ENCODE measurements around the gene FOS.

The FOS gene

DNA sequence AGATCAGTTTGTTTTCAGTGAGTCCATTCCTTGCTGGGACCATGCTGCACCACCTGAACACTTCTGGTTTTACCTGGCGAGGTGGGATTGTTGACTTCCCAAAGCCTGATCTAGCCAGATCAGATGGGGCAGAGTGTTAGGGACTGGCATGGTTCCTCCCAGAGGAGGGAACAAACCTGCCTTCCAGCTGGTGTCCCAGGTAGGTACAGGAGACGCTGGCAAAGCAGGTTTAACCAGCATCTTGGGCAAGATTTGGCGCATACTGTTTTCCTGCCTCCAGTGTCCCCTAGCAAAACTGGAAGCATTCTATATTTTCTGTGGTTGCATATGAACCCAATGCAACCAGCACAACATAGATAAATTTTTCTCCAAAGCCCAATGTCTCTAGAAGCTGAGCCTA lies 14.6 kb upstream of the FOS start:
- DNase-seq (ENCODE audit: low spot score) = no peak
- ChIA-PET POLR2A (ENCODE audit: low non-redundant PET) (no interaction called here), CTCF (interaction anchor here (0.5 to 0.6 kb wide), 2 partner anchors 297 to 693 kb away, joined by 3 to 5 read pairs; no protein-coding TSS in a partner anchor)
- H3K27ac ChIP-seq = no peak overlapping the region
- TF ChIP-seq, protein P1, sequence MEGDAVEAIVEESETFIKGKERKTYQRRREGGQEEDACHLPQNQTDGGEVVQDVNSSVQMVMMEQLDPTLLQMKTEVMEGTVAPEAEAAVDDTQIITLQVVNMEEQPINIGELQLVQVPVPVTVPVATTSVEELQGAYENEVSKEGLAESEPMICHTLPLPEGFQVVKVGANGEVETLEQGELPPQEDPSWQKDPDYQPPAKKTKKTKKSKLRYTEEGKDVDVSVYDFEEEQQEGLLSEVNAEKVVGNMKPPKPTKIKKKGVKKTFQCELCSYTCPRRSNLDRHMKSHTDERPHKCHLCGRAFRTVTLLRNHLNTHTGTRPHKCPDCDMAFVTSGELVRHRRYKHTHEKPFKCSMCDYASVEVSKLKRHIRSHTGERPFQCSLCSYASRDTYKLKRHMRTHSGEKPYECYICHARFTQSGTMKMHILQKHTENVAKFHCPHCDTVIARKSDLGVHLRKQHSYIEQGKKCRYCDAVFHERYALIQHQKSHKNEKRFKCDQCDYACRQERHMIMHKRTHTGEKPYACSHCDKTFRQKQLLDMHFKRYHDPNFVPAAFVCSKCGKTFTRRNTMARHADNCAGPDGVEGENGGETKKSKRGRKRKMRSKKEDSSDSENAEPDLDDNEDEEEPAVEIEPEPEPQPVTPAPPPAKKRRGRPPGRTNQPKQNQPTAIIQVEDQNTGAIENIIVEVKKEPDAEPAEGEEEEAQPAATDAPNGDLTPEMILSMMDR (conservative IDR thresholded peaks at IDR 0.05; ENCODE audit: low read depth) = no peak

DNA sequence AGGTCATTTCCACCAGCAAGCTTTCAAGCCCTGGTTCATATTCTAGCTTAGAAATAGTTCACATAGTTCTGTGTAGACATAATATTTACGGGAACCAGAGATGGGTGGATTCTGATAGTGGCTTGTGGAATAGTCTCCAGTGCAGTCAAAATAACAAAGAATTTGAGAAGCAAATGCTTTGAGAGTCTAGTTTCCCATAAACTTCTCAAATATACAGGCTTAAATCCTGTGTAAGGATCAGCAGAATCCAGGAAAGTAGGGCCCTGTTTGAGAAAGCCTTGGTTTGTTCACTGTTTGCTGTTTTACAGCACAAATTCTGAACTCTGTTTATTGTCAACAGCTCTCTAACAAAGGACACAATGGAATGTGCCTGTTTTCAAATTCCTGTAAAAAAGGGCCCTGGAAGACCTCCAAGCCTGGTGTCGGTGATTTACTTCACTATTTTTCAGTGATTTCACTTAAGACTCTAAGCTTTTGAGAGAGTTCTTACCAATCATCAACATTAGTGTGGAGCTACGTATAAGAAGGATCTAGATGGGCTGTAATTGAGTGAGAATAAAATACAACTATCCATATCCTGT lies 11.4 kb upstream of the FOS start:
- TF ChIP-seq, protein P1 (conservative IDR thresholded peaks at IDR 0.05; ENCODE audit: low read depth) = no peak
- DNase-seq (ENCODE audit: low spot score) = no peak
- POLR2A ChIA-PET (ENCODE audit: low non-redundant PET) = no interaction called here
- no peak overlapping the region for H3K27ac ChIP-seq
- CTCF ChIA-PET = interaction anchor here (0.7 kb wide), 1 partner anchor 101 kb away, joined by 3 read pairs; no protein-coding TSS in a partner anchor

DNA sequence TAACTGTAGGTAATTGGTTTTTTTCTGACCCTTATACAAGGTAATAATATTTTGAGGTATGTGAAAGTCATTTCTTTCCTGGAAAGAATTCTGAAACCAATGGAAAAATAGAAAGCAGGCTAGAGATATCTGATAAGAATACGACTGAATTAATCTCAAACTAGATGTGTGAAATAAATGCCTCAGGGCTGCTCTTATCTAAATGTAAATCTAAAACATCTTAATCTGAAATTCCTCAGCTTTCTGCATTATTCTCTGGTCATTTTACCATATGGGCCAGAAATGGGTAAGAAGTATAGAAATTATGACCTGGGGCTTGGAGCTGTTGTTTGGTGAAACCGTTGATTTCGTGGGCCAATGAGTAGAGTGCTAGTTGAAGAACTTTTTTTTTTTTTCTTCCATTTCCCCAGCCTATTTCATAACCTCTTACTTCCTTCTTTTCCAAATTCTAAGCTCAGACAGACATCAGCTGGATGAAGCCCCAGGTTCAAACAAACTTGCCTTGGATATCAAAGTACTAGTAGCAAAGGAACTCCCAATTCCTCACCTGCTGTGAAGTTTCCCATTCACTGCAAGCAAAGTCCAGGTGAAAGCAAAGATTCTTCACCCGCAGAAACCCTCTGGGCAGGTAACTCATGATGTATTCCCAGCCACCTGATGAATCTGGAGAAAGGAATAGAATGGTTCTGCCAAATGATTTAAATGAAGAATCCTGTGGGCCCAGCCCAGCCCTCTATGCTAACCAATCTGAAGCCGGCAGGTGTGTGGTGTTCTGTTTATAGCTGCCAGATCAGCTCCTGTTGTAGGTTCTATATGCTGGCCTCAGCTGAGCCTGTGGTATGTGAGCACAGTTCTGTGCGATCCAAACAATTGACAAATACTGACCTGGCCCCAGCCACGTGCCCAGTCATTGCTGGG lies 9.7 kb upstream of the FOS start:
- POLR2A ChIA-PET (ENCODE audit: low non-redundant PET) = no interaction called here
- TF ChIP-seq, protein P1 (conservative IDR thresholded peaks at IDR 0.05; ENCODE audit: low read depth) = no peak
- H3K27ac ChIP-seq = no peak overlapping the region
- no peak for DNase-seq (ENCODE audit: low spot score)
- CTCF ChIA-PET = no interaction called here

DNA sequence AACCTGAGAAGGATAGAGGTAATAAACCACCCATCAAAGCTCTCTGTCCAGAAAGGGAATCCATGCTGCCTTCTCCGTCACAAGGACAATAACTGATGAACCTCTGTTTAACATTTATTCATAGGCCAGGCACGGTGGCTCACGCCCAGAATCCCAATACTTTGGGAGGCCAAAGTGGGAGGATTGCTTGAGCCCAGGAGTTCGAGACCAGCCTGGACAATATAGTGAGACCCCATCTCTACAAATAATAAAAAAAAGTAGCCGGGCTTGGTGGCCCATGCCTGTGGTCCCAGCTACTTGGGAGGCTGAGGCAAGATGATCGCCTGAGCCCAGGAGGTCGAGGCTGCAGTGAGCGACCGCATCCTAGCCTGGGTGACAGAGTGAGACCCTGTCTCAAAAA lies 7.1 kb upstream of the FOS start:
- no peak for DNase-seq (ENCODE audit: low spot score)
- POLR2A ChIA-PET (ENCODE audit: low non-redundant PET) = no interaction called here
- TF ChIP-seq, protein P1 (conservative IDR thresholded peaks at IDR 0.05; ENCODE audit: low read depth) = no peak
- CTCF ChIA-PET = no interaction called here
- H3K27ac ChIP-seq = no peak overlapping the region

DNA sequence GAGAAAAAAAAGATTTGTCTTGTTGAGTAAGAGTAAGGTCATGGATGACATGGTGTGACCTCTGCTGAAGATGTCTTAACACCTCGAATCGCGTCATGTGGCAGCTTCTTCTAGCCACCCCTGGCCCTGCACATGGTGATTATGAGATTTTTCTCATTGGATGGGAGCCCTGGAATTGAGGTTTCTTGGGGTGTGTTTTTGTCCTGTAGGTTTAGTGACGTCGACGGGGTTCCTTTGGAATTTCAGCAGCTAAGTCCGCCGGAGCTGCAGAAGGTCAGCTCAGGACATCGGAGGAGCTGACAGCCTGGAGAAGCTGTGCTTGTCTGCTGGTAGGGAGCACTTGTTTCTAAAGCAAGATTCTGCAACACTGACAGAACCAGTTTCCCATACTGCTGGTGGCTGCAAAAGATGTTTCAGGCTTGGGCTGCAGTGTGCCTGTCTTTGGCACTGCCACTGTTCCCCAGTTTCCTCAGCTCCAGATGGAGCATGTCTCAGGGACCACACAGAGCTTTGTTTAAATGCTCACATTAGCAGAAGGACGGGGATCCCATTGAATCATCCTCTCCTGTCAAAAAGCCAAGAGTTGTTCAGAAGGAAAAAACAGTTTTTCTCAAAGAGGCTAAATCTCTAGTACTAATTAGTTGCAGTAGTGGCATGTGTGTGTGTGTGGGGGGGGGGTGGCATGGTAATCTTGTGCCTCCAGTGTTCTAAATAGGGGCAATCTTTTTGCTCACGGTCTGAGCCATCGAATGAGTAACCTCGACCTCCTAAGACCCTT lies 5.2 kb upstream of the FOS start:
- TF ChIP-seq, protein P1 (conservative IDR thresholded peaks at IDR 0.05; ENCODE audit: low read depth) = no peak
- peak overlapping the region; percentile 25; the same call in 1 of the 2 replicates for H3K27ac ChIP-seq
- POLR2A ChIA-PET (ENCODE audit: low non-redundant PET) = no interaction called here
- CTCF ChIA-PET = no interaction called here
- no peak for DNase-seq (ENCODE audit: low spot score)

Measured in RWPE1 (cell line).